Glomerular visceral epithelial cell (primary cell): ENCODE measurements around the gene PLXNA2.

Experiments used
- DNase-seq: peaks from one replicate; pipeline ENCODE4 v3.0.0-alpha.2; 2016; ENCODE audit errors: extremely low spot score

The PLXNA2 gene

DNA sequence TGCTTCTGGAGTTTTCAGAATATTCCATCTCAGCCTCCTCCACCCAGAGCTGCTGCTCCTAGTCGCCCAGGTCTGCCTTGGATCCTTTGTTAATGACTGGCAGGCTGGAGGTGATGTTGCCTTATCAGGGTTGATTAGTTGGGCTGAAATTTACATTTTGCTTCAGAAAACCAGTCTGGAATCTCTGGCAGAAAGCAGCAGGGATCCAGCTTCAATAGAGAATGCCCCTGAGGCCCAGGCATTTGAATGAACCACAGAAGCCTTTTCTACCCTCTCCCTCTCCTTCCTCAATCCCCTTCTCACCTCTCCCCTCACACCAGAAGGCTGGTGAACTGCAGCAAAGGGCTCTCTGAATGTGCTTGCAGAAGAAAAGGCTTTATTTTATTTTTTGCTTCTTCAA lies 83.2 kb downstream of the PLXNA2 start:
- no peak for DNase-seq

DNA sequence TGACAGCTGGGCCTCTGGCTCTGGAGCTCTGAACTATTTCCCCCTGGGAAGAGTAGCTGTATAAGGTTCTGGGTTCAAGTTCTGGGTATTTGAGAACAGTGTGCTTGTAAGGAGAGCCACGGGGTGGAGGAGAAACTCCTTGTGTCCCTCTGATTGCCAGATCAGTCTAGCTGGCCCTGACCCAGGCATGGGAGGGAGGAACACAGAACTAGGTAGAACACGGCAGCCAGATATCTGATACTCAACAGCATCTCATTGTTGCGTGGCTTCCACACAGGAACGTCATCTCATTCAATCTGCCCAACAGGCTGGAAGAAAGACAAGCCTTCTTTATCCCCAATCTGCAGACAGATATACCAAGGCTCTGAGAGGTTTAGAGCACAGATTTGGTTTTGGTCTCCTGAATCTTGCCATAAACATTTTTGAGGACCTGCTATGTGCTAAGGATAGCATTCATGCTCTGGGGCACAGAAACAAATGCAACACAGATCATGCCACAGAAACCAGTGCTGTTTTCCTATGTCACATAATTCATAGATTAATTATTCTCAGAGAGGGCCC lies 83.8 kb downstream of the PLXNA2 start:
- no peak for DNase-seq

DNA sequence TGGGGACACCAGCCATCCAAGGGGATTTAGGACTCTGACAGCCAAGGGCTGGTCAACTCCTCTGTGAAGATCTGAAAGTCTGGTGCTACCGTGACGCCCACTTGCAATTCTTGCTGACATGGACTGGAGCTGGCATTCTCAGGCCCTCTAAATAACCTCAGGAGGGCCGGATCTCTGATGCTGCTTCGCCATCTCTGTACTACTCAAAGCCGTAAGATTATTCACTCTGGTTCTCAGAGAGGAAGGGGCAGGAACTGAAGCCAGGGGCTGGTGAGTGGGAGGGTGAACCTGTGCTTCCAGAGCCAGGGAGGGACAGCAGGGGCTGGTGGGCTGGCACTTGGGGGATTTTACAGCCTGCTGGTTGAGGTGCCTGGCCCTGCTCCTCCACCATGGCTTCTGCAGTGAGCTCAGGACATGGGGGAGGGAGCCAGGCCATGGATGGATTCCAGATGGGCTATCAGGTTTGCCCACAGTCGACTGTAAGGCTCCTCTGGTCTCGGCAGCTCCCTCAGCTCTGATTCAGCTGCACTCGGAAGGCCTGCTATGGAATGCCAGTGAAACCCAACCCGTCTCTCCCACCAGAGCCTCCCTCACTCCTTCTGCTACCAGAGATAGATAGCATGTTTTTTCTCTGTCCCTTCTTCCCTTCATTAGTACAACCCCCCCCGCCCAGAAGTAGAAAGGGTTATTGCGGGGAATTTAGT lies 84.5 kb downstream of the PLXNA2 start:
- DNase-seq, result no peak

DNA sequence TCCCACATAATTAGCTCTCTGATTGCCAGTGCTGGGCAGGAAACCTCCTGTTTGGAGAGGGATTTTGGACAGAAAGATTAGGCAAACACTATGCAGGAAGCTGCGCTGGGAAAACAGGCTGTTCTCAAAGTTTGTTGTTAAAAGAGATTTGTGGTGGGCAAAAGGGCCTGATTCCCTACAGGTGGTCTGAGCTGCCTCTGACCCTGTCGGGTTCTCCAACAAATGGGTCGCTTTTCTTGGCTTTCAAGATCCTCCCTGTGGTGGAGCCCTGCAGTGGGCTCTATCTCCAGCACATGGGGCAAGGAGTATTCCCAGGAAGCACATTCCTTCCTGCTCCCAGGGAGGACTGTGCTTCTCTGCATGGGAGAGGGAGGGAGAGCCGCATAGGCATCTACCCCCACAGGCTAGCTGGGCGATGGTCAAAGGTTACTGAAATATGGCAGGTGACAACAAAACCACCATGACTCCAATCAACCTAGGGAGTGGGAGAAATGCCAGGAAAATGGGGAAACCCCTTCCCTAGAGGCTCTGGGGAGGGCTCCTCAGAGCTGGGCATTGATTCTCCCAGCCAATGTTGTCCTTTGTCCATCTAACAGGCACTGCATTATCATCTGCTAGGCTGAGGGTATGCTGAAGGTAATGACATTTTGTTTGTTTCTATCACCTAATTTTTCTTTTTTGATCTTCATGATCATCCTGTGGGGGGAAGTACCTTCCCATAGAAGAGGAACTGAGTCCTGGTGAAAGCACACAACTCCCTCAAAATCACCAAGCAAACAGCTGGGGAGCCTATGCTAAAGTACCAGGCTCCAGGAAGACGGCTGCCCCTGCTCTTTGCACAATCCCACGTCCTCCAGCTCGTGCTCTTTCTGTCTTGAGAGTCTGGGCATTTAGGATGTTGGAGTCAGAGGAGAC lies 85.3 kb downstream of the PLXNA2 start:
- peak; percentile 18 for DNase-seq

DNA sequence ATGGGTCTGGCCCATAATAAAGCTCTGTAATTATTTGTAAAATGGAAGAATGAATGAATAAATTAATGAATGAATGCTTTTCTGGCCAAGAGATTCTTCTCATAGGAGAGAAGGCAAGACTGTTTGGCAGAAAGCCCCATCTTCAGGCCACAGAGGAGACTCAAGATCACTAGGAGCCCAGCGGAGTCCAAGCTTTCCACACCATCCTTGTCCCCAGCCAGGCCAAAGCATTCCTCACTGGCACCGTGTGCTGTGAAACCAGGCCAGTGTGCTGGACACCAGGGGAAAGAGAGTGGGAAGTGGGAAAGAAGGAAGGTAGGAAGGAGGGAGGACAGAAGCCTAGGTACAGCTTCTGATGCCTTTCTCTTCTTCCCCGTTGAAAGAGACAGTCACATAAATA lies 86.4 kb downstream of the PLXNA2 start:
- DNase-seq, result no peak

DNA sequence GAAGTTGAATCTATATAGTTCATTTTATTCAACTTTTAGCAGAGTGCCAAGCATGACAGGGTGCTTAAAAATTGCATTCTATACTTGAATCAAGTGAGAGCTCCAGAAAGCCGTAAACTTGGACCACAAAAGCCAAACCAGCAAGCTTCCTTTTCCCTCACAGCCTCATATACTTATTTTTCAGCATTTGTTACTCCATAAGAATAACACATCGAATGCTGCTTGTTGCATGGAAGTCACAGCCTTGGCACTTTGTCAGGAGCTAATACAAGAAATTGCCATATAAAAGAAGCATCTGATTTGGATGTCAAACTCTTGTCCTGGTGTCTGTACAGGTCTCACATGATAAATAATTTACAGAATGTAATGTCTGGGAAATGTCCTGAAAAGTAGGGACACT lies 87.4 kb downstream of the PLXNA2 start:
- no peak for DNase-seq

DNA sequence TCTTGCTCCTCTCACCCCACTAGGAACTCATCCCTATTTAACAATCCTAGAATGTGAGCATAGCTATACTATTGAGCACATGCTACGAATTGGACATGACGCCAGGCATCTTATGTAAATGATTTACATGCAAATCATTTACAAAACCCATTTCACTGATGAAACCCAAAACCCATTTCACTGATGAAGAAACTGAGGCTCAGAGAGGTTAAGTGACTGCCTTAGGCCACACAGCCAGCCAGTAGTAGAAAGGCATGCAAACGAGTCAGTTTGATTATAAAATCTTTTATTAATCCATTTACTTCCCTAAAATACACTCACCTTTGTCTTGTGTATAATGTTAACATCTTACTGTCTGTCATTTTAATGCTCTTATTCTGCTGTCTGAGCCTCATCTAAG lies 87.9 kb downstream of the PLXNA2 start:
- DNase-seq, result no peak

DNA sequence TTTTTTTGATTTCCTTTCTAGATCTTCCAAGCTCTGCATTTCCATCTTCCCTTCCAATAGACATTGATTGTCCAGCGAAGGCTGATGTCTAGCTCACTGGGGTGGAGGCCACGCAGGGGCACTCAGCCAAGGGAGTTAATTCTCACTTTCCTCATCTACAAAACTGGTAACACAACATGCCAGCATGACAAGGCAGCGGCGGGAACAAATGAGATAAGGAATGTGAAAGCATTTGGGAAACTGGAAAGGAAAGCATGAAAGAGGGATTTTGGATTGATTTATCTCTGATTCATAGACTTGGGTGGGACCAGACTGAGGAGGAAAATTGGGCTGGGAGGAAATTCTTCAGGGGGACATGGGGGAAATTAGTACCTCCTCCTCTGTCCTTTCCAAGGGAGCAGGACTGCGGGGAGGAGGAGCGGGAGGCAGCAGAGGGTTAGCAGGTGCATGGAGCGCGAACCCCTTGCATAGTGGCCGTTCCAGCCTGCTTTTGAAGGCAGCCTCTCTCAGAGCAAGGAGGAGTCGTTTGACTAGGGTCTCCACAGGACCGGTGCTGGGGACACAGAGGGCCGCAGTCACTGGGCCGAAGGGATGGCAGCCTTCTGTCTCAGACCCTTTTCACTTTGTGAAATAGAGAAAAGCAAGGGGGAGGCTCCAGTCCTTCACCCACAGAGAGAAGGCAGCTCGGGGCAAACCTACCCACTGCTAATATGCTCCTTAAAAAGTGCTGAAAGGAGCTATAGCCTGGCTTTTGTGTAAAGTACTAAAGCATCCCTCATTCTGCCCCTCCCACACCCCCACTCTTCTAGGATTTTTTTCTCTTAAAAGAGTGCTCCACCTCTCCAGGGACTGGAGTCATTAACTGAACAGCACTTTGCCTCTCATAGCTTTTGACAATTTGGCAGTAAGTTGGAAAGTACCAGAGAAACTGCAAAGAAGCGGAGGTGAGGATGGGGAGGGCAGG lies 89.2 kb downstream of the PLXNA2 start:
- DNase-seq, result no peak

DNA sequence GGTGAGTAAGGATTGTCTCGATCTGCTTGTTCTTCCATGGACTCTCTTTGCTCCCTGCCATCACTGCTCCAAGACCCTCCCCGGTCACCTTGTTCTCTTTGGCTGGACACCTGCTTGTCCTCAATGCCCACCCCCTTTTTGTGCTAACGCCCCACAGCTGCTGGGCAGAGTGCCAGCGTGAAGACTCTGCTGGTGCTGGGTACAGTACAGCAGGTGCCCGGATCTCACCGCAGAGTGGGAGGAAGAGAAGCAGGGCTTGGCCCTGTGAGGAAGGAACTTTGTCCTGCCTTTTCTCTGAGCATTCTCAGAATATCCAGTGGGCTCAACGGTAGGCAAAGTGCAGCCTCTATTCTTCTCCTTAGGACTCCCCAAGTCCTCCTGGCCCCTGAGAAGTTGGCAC lies 90.1 kb downstream of the PLXNA2 start:
- no peak for DNase-seq

DNA sequence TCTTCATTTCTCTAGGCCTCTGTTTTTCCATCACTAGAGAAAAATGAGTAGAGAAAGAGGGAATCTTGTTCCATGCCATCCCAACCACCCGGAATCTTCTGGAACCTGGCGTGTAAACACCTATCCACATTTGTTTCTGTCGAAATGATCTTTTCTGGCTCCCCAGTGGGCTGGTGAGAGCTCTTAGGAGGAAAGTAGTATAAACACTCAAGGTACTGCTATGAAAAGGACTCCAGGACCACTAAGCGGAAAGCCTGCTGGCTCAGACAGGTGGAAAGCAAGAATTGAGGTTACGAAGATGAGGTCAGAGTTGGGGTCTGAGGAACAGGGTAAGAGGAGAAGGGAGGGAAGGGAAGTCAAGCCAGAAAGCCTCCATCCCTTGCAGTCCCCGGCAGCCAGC lies 90.8 kb downstream of the PLXNA2 start:
- no peak for DNase-seq

DNA sequence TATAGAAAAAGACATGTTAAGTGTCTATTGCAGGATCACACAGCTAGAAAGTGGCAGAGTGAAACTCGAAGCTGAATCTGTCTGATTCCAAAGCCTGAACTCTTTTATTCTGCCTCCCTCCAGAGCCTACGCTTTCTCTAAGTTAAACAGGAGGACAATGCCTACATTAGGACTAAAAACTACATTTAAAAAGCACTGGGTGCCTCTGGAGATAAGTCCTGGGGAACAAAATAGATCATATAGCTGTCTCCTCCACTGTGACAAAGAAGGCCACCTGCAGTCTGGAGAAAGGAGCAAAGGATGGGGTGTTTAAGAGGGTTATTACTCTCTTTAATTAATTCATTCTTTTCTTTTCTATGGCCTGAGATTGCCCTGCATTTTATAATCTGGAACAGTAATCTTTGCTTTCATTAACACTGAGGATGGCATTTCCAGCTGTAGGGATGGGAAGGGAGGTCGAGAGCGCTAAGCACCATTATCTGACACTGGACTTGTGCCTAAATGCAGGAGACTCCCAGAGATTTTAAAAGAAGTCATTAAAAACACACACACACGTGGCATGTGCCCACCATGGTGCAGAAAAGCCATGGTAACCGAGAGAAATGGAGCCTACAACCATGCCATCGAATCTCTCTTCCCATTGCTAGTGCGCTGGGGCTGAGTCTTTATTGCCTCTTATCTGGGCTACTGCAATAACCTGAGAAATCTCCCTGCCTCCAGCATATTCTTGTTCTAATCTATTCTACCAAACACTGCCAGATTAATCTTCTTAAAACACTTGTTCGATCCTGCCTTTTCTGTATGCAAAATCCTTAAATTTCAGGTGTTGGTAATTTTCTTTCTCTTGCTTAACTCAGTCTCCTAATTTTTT lies 92.2 kb downstream of the PLXNA2 start:
- DNase-seq, result no peak

DNA sequence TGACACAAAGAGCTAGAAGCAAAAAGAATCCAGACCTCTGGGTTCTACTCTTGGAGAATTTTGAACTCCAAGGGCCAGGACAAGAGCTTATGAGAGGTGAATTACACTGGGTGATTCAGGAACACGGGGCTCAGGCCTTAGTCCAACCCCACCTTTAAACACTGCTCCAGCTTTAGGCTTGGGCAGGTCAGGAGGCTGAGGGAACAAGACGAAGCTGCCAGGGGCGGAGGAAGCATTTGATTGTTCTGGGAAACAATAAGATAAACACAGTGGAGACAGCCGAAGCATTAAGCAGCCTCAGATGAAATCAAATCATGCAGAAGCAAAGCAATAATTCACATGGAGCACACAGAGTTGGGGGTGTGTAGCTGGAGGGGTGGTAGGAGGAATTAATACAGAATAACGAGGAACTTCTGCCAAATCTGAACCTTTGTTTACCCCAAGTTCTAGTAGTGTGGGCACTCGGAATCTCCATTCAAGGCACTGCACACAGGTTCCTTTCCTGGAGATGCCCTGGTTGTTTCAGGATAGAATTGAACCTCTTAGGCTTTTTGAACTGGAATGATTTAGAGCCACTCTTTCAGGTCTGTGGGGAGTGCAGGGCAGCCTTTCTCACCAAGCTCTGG lies 93.2 kb downstream of the PLXNA2 start:
- no peak for DNase-seq

DNA sequence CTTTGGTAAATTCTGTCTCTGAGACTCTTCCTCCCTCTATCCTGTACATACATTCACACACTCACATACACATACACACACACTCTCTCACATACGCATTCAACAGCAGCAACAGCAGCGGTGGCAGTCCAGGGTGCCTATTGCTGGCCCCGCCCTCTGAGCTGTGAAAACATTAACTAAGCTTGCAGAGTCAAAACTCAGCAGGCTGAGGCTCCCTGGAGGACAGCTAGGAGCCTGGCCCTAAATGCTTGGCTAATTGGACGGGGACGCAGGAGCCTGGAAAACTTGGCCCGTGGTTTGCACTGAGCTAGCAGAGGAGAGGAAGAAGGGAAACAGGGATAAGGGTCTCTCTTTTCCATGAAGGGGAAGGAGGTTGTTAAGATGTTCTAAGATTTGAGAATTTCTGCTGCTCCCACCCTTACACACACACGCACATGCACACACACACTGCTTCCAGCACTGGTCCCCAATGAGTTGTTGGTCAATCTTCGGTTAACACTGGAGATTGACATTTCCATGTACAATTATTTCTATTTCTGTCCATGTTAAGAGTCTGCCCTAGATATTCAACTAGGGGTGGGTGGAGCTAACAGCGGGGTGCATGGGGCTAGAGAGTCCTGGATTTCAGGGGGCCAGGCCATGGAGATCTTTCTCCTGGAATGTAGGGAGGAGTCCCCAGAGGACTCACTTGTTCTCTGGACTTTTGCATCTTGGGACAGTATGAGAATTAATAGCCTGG lies 94.2 kb downstream of the PLXNA2 start:
- peak; percentile 49 for DNase-seq

DNA sequence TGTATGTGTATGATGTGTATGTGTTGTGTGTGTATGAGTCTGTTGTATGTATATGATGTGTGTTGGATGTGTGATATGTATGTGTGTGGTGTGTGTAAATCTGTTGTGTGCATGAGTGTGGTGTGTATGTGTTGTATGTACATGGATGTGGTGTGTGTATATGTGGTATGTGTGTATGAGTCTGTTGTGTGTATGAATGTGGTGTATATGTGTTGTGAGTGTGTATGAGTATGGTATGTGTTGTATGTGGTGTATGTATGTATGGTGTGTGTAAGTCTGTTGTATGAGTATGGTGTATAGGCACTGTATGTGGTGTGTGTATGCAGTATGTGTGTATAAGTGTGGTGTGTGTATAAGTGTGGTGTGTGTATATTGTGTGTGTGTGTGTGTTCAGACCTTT lies 95.0 kb downstream of the PLXNA2 start:
- DNase-seq, result no peak

DNA sequence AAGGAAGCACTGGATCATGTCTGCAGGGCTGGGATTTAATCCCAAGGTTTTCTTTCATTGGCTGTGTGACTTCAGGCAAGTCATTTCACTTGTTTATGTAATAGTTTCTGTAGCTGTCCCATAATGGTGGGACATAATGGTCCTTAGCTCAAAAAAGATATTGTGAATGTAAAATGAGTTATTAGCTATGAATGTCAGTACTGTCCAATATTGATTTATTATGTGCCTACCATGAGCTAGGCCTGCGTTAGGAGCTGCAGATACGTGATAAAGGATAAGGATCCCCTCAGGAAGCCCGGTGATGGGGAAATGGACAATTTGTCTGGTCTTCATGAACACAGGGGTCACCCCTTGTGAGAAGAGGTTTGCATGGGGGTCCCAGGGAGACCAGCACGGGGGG lies 95.8 kb downstream of the PLXNA2 start:
- no peak for DNase-seq

DNA sequence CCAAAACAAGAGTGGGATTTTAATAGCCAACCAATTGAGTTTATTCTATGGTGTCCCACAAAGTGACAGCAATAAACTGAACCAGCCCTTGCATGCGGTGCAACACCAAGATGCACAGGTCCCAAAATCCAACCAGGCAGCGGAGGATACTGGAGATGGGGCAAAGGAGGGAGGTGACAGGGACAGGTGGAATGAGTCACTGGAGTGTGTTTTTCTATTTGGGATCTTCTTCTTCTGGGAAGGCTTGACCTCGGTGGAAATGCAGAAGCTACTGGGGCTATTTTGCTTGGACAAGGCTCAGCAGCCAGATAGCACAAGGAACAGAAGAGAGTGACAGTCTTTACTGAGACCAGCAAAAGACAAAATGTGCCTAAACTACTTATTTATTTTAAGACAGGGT lies 97.5 kb downstream of the PLXNA2 start:
- no peak for DNase-seq

DNA sequence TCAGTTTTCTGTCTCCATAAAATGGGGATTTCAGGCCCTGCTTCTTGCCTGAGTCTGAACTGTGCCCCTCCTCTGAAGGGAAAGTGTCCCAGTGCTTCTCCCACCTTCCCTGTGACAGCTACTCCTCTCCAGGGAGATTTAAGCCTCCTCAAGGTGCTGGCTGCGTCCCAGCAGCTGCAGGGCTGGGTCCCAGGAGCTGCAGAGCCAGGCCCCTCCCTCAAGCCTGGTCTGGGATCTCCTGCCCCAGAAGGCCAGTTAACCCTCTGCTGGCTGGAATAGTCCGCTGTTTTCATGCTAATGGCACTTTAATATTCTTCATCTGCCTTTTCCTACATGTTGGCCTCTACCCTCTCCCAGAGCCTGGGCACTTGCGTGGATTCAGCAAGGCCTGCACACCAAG lies 99.0 kb downstream of the PLXNA2 start:
- DNase-seq, result no peak

DNA sequence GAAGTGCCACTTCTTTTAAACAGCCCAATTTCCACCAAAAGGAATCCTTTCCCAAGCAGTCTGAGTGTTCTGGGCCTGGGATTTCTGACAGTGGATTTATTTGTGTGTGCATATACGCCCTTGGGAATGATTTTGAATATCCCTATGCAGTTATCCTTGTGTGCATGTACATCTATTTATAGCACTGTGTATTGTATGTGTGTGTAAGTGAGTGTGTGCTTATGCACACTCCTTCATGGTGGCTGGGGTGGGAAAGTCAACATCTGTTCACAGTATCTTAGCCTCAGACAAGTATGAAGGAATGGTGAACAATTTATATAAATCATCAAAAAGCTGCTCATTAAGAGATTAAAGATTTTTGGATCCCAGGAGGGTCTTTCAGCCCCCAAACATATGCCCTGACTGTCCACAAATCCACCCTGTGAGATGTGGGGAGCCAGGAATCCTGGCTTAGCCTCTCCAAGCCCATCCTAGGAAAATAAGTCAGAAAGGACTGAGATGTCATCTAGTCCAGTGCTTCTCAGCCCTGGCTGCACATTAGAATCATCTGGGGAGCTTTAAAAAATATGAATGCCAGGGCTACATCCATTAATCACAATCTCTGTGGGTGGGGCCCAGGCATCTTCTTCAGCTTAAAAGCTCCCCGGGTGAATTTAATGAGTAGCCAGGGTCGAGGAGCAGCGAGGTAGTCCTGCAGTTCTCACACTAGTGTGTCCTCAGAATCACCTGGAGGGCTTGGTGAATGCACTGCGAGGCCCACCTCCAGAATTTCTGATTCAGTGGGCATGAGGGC lies 101.4 kb downstream of the PLXNA2 start:
- DNase-seq, result no peak
